ENCODE measurements around the gene LAMB2. TPM values are rescaled to one million over a fixed set of nuclear protein-coding genes. Genes with fewer than 3 reads are reported as not detected.

LAMB2 gene
- total and polyA plus RNA-seq, 2 experiments from 2014 or later, result 615 to 1,233 TPM

- H3K27ac ChIP-seq, result peak overlapping the region; percentile 85
These were observed 32.3 kb upstream of the LAMB2 start for GRCh38 chr3:49164983-49165720.

DNA sequence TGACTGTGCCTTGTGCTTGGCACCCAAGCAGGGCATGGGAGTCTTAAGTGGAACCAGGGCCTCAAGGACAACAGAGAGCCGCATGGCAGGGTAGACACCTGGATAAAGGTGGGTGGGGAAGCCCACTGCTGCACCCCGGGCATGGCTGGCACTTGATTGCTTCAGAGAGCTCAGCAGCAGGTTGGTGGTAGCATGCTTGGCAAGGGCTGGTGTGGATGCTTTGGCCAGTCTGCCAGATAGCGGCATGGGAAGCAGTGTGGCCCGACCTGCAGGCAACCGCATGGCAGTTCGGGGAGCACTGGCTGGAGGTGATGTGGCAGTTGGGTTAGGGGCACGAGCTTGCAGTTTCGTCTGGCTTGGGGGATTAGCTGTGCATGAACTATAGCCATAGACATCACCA lies 30.8 kb upstream of the LAMB2 start:
- H3K36me3 ChIP-seq, result peaks cover 2% of the 10 kb centered on the region
- H3K4me1 ChIP-seq (ENCODE audit: low read depth), result peaks cover 8% of the 10 kb centered on the region
- no peak for DNase-seq (ENCODE audit: low read depth in 1 of 2, low spot score in 1 of 2)

More at GRCh38 chr3:49164983-49165720, 32.3 kb upstream of the LAMB2 start:
- Histone ChIP-seq H3K4me3 (peak overlapping the region; percentile 74), H3K4me1 (ENCODE audit: low read depth) (peaks cover 8% of the 10 kb centered on the region), H3K9me3 (ENCODE audit: low read depth) (no peaks in the 10 kb centered on the region), H3K27me3 (no peaks in the 10 kb centered on the region), H3K36me3 (peaks cover 2% of the 10 kb centered on the region)
- DNase-seq (ENCODE audit: low read depth in 1 of 2, low spot score in 1 of 2), result no peak
- no peak for TF ChIP-seq CTCF (IDR thresholded peaks at IDR 0.05; ENCODE audit: low read depth, low read length)

DNA sequence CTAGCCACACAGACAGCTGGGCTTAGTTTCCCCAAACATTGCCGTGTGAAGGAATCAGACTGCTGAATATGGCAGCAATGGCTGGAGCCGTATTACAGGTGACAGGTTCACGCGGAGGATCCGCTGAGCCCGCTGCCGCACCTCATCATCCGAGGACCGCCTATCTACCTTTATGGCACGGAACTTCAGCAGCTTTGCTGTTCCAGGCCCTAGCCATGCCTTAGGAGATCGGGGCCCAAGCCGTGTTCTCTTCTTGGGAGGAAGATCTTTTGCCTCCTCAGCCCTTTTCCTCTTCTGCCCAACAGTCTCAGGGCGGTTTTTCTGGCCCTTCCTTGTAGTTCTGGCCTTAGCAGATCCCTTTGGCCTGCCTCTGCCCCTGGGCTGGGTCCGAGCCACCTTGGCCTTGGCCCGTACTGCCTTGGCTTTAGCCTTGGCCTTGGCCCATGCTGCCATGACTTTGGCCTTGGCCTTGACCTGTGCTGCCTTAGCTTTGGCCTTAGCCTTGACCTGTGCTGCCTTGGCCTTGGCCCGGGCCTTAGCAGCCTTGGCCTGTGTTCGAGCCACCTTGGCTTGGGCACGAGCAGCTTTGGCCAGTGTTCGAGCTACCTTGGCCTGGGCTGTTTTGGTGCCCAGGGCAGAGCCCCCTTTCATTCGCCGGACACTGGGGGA lies 30.0 kb upstream of the LAMB2 start:
- Histone ChIP-seq H3K9me3 (ENCODE audit: low read depth) (no peaks in the 10 kb centered on the region), H3K4me1 (ENCODE audit: low read depth) (peaks cover 8% of the 10 kb centered on the region), H3K4me3 (no peak overlapping the region), H3K27me3 (no peaks in the 10 kb centered on the region), H3K36me3 (peaks cover 2% of the 10 kb centered on the region), H3K27ac (no peak overlapping the region)
- no peak for TF ChIP-seq CTCF (IDR thresholded peaks at IDR 0.05; ENCODE audit: low read depth, low read length)
- DNase-seq (ENCODE audit: low read depth in 1 of 2, low spot score in 1 of 2), result no peak

More for the DNA sequence above, 30.8 kb upstream of the LAMB2 start:
- Histone ChIP-seq H3K4me3 (no peak overlapping the region), H3K9me3 (ENCODE audit: low read depth) (no peaks in the 10 kb centered on the region), H3K27ac (no peak overlapping the region), H3K27me3 (no peaks in the 10 kb centered on the region)
- no peak for TF ChIP-seq CTCF (IDR thresholded peaks at IDR 0.05; ENCODE audit: low read depth, low read length)

DNA sequence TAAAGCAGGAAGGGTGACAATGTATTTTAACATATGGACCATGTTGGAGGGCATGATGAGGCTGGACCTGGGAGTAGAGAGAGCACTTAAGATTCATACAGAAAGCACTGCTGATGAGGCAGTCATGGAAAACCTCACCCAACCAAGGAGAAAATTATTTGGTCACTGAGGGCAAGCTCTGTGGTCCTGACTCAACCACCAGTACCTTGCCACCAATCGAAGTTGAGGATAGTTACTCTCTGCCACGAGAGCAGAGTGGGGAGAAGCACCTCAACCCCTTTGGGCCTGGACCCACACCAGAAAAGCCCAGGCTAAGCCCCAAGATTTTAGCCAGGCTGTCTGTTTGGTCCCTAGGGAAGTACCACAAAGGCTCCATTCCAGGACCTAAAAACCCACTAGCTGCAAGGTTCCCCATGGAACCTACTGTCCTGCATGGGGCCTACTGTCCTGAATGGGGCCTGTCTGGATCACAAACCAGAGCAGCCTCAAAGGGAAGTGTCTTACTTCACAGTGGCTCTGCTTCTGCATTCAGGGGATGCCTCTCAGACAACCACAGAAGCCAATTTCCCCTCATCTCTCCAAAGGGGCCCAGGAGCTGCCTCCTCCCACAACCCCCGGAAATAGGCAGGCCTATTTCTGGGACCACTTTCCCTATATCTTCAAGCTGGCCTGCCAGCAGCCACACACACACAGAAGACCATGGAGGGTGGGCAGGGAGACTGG lies 29.1 kb upstream of the LAMB2 start:
- Histone ChIP-seq H3K4me3 (no peak overlapping the region), H3K4me1 (ENCODE audit: low read depth) (peaks cover 8% of the 10 kb centered on the region), H3K27me3 (no peaks in the 10 kb centered on the region), H3K9me3 (ENCODE audit: low read depth) (no peaks in the 10 kb centered on the region), H3K36me3 (peaks cover 2% of the 10 kb centered on the region), H3K27ac (no peak overlapping the region)
- TF ChIP-seq CTCF (IDR thresholded peaks at IDR 0.05; ENCODE audit: low read depth, low read length), result no peak
- DNase-seq (ENCODE audit: low read depth in 1 of 2, low spot score in 1 of 2), result no peak

GRCh38 chr3:49161197-49161596 lies 28.3 kb upstream of the LAMB2 start:
- H3K27me3 ChIP-seq, result no peaks in the 10 kb centered on the region
- peaks cover 8% of the 10 kb centered on the region for H3K4me1 ChIP-seq (ENCODE audit: low read depth)
- peaks cover 2% of the 10 kb centered on the region for H3K36me3 ChIP-seq
- no peaks in the 10 kb centered on the region for H3K9me3 ChIP-seq (ENCODE audit: low read depth)
- DNase-seq (ENCODE audit: low read depth in 1 of 2, low spot score in 1 of 2), result no peak
- no peak for TF ChIP-seq CTCF (IDR thresholded peaks at IDR 0.05; ENCODE audit: low read depth, low read length)
- no peak overlapping the region for H3K27ac ChIP-seq
- no peak overlapping the region for H3K4me3 ChIP-seq

Data from cardiac muscle cell (in vitro differentiated cells and primary cell).